A549 (cell line): ENCODE results near the gene FN3KRP. TPM values are rescaled to one million over a fixed set of nuclear protein-coding genes. Genes with fewer than 3 reads are reported as not detected.

Experiments used
- ATAC-seq, 2 experiments: fragments of 200-7000 bp in 1 of 2; fragments of >200 bp in 1 of 2; cut with Nextera tagmentation in 1 of 2; cut with Tn5 transposase in 1 of 2; 3 replicates each; pipeline versions ENCODE4 v1.8.0 to v1.9.1; 2018 to 2020; ENCODE audit warnings: mild to moderate bottlenecking in 1 of 2, moderate library complexity in 1 of 2
- CTCF ChIA-PET: fragments of 300-600 bp; sonication (Branson Sonifier 250); formaldehyde crosslinking; extraction: SDS; loops from one replicate; lab custom pipeline; 2021; ENCODE audit warnings: antibody characterized with exemption, inconsistent platforms; lab: Yijun Ruan, JAX
- POLR2A ChIA-PET: fragments of 350-600 bp; formaldehyde crosslinking; extraction: SDS; loops from one replicate; lab custom pipeline; 2021; ENCODE audit warnings: antibody characterized with exemption, inconsistent platforms; lab: Yijun Ruan, JAX
- DNase-seq, 2 experiments: peaks; one replicate each; pipeline versions ENCODE4 v3.0.0 to v3.0.0-alpha.2; 2011 to 2016; ENCODE audit warnings: low read depth in 1 of 2, low spot score in 1 of 2
- FAIRE-seq: peaks from 2 replicates; lab custom pipeline; 2011; peaks lifted over from hg19 to GRCh38; lab: Jason Lieb, UNC
- H3K27ac ChIP-seq, 2 experiments: fragments of >200 bp; sonication (Bioruptor Twin); formaldehyde crosslinking; 3 replicates each; pipeline ENCODE4 v1.5.1; 2016 to 2017
- H3K4me1 ChIP-seq: fragments of >200 bp; sonication (Bioruptor Twin); formaldehyde crosslinking; 3 replicates; pipeline ENCODE4 v1.6.1; 2016
- H3K4me2 ChIP-seq: fragments of >200 bp; sonication (Bioruptor Twin); formaldehyde crosslinking; 3 replicates; pipeline ENCODE4 v1.6.1; 2016
- H3K4me3 ChIP-seq: fragments of >200 bp; sonication (Bioruptor Twin); formaldehyde crosslinking; 3 replicates; pipeline ENCODE4 v1.5.1; 2016
- H3K9me3 ChIP-seq: fragments of >200 bp; sonication (Bioruptor Twin); formaldehyde crosslinking; 3 replicates; pipeline ENCODE4 v1.6.1; 2016
- ATOH8 ChIP-seq: fragments of 250-450 bp; sonication (Bioruptor Pico); IDR thresholded peaks from 2 replicates; pipeline ENCODE4 v1.5.0; 2020; ENCODE audit warnings: low read depth, mild to moderate bottlenecking, moderate library complexity
- CEBPB ChIP-seq, 2 experiments: fragments of >200 bp in 1 of 2; sonication (Bioruptor Twin) in 1 of 2; formaldehyde crosslinking in 1 of 2; IDR thresholded peaks; 2 replicates each; pipeline ENCODE4 v1.6.1; 2012 to 2016
- ELK1 ChIP-seq: fragments of 150-350 bp; IDR thresholded peaks from 2 replicates; pipeline ENCODE4 v1.6.1; 2014; ENCODE audit warnings: low read depth, mild to moderate bottlenecking, low read length
- EP300 ChIP-seq, 2 experiments: fragments of >200 bp; sonication (Bioruptor Twin); formaldehyde crosslinking; IDR thresholded peaks; 2 replicates in 1 of 2; 3 replicates in 1 of 2; pipeline ENCODE4 v1.6.1; 2016 to 2017
- HDAC2 ChIP-seq: fragments of 200-600 bp; sonication (generic); IDR thresholded peaks from 2 replicates; pipeline ENCODE4 v1.6.1; 2016
- HEYL ChIP-seq: fragments of 250-450 bp; sonication (Bioruptor Pico); IDR thresholded peaks from 2 replicates; pipeline ENCODE4 v1.8.0; 2021; ENCODE audit warnings: mild to moderate bottlenecking, moderate library complexity
- KDM5A ChIP-seq: fragments of 200-600 bp; sonication (generic); IDR thresholded peaks from 2 replicates; pipeline ENCODE4 v1.6.1; 2016; ENCODE audit warnings: antibody characterized with exemption, mild to moderate bottlenecking
- NFE2L2 ChIP-seq: fragments of 150-350 bp; conservative IDR thresholded peaks from 2 replicates; pipeline ENCODE4 v1.6.1; 2014; ENCODE audit warnings: low read length
- NPAS2 ChIP-seq: fragments of 250-450 bp; sonication (Bioruptor Pico); IDR thresholded peaks from 2 replicates; pipeline ENCODE4 v1.8.0; 2022; ENCODE audit warnings: mild to moderate bottlenecking, moderate library complexity, borderline replicate concordance
- NR3C1 ChIP-seq: fragments of >200 bp; sonication (Bioruptor Twin); formaldehyde crosslinking; IDR thresholded peaks from 3 replicates; pipeline ENCODE4 v1.6.1; 2017
- POLR2AphosphoS2 ChIP-seq: conservative IDR thresholded peaks from 2 replicates; pipeline ENCODE4 v1.6.1; 2012; ENCODE audit warnings: low read length, improper control_type of control experiment, inconsistent platforms
- RAD21 ChIP-seq, 2 experiments: fragments of >200 bp in 1 of 2; sonication (Bioruptor Twin) in 1 of 2; formaldehyde crosslinking in 1 of 2; IDR thresholded peaks in 1 of 2; conservative IDR thresholded peaks in 1 of 2; 2 replicates in 1 of 2; 3 replicates in 1 of 2; pipeline ENCODE4 v1.6.1; 2012 to 2018; ENCODE audit warnings: inconsistent platforms in 1 of 2
- RARB ChIP-seq: fragments of 250-450 bp; sonication (Bioruptor Pico); IDR thresholded peaks from 2 replicates; pipeline ENCODE4 v1.8.0; 2021; ENCODE audit warnings: mild to moderate bottlenecking, moderate library complexity
- REST ChIP-seq: fragments of 200-600 bp; sonication (generic); IDR thresholded peaks from 2 replicates; pipeline ENCODE4 v1.6.1; 2016; ENCODE audit warnings: antibody characterized with exemption, mild to moderate bottlenecking, moderate library complexity
- SMC3 ChIP-seq: fragments of >200 bp; sonication (Bioruptor Twin); formaldehyde crosslinking; IDR thresholded peaks from 3 replicates; pipeline ENCODE4 v1.6.1; 2018; ENCODE audit warnings: inconsistent platforms
- TFCP2L1 ChIP-seq: fragments of 250-450 bp; sonication (Bioruptor Pico); IDR thresholded peaks from 2 replicates; pipeline ENCODE4 v1.5.0; 2021; ENCODE audit warnings: mild to moderate bottlenecking
- TP53 ChIP-seq: fragments of 250-450 bp; sonication (Bioruptor Pico); IDR thresholded peaks from 2 replicates; pipeline ENCODE4 v1.5.0; 2021; ENCODE audit warnings: mild to moderate bottlenecking, moderate library complexity
- ZFP36 ChIP-seq: fragments of 450-650 bp; IDR thresholded peaks from 2 replicates; pipeline ENCODE4 v1.6.1; 2014; ENCODE audit warnings: borderline replicate concordance; ENCODE audit not compliant: partially characterized antibody
- WGBS: methylation state at CpG from one replicate; pipeline ENCODE4 v1.1.6; 2017; ENCODE audit errors: missing lambda C conversion rate; 5-methylcytosine and 5-hydroxymethylcytosine counted together
- polyA plus RNA-seq, 4 experiments: library from polyadenylated mRNA; depleted of rRNA in 3 of 4; stranded (reverse); fragments of >200 nt; fragmentation: RNase III in 1 of 4; extraction: RNeasy Plus Mini Kit Qiagen cat#74134 plus additional on column Dnase treatment in 1 of 4; gene quantifications; 2 replicates in 3 of 4; 3 replicates in 1 of 4; pipeline ENCODE4 v1.2.3, GENCODE V29; 2011 to 2017
- TF ChIP-seq, protein P1 (sequence below): fragments of >200 bp; sonication (Bioruptor Twin); formaldehyde crosslinking; IDR thresholded peaks from 3 replicates; pipeline ENCODE4 v1.6.1; 2016
- TF ChIP-seq, protein P2 (sequence below): fragments of 250-450 bp; sonication (Bioruptor Pico); IDR thresholded peaks from 2 replicates; pipeline ENCODE4 v1.5.0; 2021; ENCODE audit warnings: mild to moderate bottlenecking, moderate library complexity, borderline replicate concordance

Gene FN3KRP
- polyA plus RNA-seq, 2 of the 4 experiments (the other 2 are of a cell fraction): 41.1 to 62.4 TPM

DNA sequence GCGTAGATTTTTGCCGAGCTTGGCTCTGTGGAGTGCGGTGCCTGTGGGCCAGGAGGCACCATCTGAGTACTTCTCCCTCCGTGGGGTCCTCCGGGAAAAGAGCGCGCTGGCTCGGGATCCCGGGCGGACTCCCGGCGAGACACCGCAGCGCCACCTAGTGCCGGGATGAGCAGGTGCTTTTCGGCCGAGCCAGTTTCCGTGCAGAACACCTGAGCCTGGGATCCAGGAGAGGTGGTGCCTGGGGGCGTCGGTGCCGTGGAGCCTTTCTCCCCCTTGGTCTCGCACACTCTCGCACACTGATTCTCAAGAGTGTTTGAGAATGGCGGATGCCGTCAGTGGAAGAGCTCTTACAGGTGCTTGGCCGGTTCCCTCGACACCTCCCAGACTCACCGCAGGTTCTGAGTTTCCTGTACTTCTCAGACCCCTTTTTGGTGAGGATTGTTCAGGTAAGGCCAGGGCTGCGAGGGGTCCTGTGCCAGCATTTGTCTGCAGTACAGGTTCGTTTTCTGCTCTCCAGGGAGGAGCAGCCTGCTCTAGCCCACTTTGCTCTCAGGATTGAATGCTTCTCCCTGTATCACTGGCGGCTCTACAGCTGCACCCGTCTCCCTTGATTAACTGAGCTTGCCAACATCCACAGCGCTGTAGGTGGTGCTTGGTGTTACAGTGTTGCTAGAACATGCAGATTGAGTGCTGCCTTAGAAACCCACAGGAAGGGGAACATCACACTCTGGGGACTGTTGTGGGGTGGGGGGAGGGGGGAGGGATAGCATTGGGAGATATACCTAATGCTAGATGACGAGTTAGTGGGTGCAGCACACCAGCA is 58.7 kb downstream of the FN3KRP start (continued):
- TF ChIP-seq POLR2AphosphoS2 (no peak), ZFP36 (no peak), NPAS2 (CRISPR knock-in tag) (no peak), ATOH8 (no peak)

DNA sequence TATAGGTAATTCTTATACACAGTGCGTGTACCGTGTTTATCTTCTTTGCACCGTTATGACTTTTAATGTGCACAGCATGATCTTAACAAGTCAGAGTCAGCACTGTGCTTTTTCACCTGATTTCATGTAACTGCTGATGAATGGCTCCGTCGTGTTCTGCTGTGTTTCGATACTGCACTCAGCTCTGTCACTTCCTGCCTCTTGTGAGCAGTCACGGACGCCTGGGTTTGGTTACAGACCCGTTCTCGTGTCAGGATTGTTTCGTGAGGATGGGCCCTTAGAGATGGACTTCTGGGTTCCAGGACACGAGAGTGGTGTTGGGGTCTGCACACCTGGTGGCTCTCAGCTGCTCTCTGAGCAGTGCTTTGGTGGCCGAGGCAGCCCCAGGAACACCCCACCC is 59.9 kb downstream of the FN3KRP start:
- H3K27ac ChIP-seq: no peak overlapping the region
- H3K9me3 ChIP-seq: no peaks in the 10 kb centered on the region
- H3K4me3 ChIP-seq: no peak overlapping the region
- ATAC-seq (no peak), DNase-seq (no peak), FAIRE-seq (no peak)
- ChIA-PET CTCF (interaction anchor here (0.7 to 20.7 kb wide), 15 partner anchors 11 to 1072 kb away, joined by 3 to 450 read pairs (median 6); no protein-coding TSS in a partner anchor), POLR2A (no interaction called here)
- TF ChIP-seq, protein P1, sequence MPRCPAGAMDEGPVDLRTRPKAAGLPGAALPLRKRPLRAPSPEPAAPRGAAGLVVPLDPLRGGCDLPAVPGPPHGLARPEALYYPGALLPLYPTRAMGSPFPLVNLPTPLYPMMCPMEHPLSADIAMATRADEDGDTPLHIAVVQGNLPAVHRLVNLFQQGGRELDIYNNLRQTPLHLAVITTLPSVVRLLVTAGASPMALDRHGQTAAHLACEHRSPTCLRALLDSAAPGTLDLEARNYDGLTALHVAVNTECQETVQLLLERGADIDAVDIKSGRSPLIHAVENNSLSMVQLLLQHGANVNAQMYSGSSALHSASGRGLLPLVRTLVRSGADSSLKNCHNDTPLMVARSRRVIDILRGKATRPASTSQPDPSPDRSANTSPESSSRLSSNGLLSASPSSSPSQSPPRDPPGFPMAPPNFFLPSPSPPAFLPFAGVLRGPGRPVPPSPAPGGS: no peak
- TF ChIP-seq RARB (CRISPR knock-in tag) (no peak), TFCP2L1 (no peak), SMC3 (no peak), REST (no peak), CEBPB (IDR thresholded peaks at IDR 0.05) (no peak), RAD21 (conservative IDR thresholded peaks at IDR 0.05 in 1 of 2, IDR thresholded peaks at IDR 0.05 in 1 of 2) (no peak), HEYL (no peak), TP53 (no peak), POLR2AphosphoS2 (no peak), ELK1 (no peak), NR3C1 (no peak), NFE2L2 (no peak), EP300 (IDR thresholded peaks at IDR 0.05) (no peak), KDM5A (no peak), HDAC2 (no peak)
- TF ChIP-seq, protein P2, sequence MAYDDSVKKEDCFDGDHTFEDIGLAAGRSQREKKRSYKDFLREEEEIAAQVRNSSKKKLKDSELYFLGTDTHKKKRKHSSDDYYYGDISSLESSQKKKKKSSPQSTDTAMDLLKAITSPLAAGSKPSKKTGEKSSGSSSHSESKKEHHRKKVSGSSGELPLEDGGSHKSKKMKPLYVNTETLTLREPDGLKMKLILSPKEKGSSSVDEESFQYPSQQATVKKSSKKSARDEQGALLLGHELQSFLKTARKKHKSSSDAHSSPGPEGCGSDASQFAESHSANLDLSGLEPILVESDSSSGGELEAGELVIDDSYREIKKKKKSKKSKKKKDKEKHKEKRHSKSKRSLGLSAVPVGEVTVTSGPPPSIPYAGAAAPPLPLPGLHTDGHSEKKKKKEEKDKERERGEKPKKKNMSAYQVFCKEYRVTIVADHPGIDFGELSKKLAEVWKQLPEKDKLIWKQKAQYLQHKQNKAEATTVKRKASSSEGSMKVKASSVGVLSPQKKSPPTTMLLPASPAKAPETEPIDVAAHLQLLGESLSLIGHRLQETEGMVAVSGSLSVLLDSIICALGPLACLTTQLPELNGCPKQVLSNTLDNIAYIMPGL (CRISPR knock-in tag): no peak
- 96% methylated on average over 13 of the region's 13 CpGs for WGBS
- no peak overlapping the region for H3K4me2 ChIP-seq
- no peaks in the 10 kb centered on the region for H3K4me1 ChIP-seq
